A549 treated with CORT108297 at 1 μM for 4 hours (cell line): Measurements from ENCODE around the gene MTREX. TPM values are rescaled to one million over a fixed set of nuclear protein-coding genes. Genes with fewer than 3 reads are reported as not detected.

Source experiments
- total RNA-seq: library from RNA; stranded (reverse); fragments of 200-300 nt; extraction: Qiagen RNA extraction; gene quantifications from 5 replicates; pipeline ENCODE4 v1.2.3, GENCODE V29; 2022

The MTREX gene
- 28.8 to 63.2 TPM (median 36.2 TPM) in 5 replicates for total RNA-seq

GRCh38 chr5:55307383-55308253, at the start of gene MTREX, which contains the start of gene DHX29:
TSS of gene MTREX (plus strand) at chr5:55307989. CDS start at chr5:55308014, 25 bp downstream.
TSS of gene DHX29 (minus strand) at chr5:55307694. CDS start at chr5:55307573, 121 bp downstream.

Other genes with a start within 250 kb of the MTREX start
- gene GZMA, start 205.3 kb upstream of the MTREX start, total RNA-seq = not detected in 5 replicates
- 36.3 to 49.8 TPM (median 38.0 TPM) in 5 replicates for gene GPX8, start 147.8 kb upstream of the MTREX start, total RNA-seq
- gene CDC20B, start 134.8 kb upstream of the MTREX start, total RNA-seq = 0.07 to 0.11 TPM (median 0.09 TPM) in 5 replicates
- 1.6 to 2.6 TPM (median 2.1 TPM) in 5 replicates for gene MCIDAS, start 80.7 kb upstream of the MTREX start, total RNA-seq
- 5.2 to 9.9 TPM (median 9.5 TPM) in 5 replicates for gene CCNO, start 74.4 kb upstream of the MTREX start, total RNA-seq
- 21.5 to 26.5 TPM (median 23.3 TPM) in 5 replicates for gene DHX29, start 295 bp upstream of the MTREX start, total RNA-seq
- gene PLPP1, start 227.0 kb downstream of the MTREX start, total RNA-seq = 30.0 to 41.2 TPM (median 36.8 TPM) in 5 replicates